A549 treated with ZK216348 at 1 μM for 4 hours (cell line): ENCODE data around the gene SRD5A1. TPM values are rescaled to one million over a fixed set of nuclear protein-coding genes. Genes with fewer than 3 reads are reported as not detected.

Experiments used
- total RNA-seq: library from RNA; stranded (reverse); fragments of 200-300 nt; extraction: Qiagen RNA extraction; gene quantifications from 5 replicates; pipeline ENCODE4 v1.2.3, GENCODE V29; 2022; ENCODE audit warnings: low read depth

The SRD5A1 gene, protein sequence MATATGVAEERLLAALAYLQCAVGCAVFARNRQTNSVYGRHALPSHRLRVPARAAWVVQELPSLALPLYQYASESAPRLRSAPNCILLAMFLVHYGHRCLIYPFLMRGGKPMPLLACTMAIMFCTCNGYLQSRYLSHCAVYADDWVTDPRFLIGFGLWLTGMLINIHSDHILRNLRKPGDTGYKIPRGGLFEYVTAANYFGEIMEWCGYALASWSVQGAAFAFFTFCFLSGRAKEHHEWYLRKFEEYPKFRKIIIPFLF
- 19.7 to 34.6 TPM (median 31.1 TPM) in 5 replicates for total RNA-seq

DNA sequence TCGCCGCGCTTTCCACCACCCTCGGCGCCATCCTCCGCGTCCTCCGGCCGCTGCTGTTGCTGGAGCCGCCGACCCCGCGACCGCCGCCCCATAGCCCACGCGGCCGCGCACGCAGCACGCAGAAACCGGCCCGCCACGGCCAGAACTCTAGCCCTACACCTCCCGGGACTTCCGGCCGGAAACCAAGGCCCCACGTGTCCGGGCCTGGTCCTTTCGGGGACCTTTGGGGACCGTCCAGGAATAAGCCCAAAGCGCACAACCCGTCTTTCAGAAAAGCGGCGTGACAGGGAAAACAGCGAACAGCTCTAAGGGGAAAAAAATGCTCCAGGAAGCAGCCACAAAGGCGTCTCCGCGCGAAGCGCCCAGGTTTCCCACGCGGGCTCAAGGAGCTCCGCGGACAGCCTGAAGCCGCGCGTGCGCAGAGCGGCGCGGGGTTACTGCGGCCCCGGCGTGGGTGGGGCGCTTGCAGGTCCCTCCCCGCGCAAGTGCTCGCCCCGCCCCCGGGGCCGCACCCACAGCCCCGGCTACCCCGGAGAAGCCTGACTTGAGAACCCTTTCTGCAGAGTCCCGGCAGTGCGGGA is at the start of gene SRD5A1, which contains the start of gene NSUN2:
Gene SRD5A1 (plus strand): TSS at position 553 of the 581 bp plus-strand sequence. CDS start 137 bp downstream, outside the sequence.
Gene NSUN2 (minus strand): TSS at position 157 of the 581 bp plus-strand sequence. CDS start 65 bp downstream, at position 92.

DNA sequence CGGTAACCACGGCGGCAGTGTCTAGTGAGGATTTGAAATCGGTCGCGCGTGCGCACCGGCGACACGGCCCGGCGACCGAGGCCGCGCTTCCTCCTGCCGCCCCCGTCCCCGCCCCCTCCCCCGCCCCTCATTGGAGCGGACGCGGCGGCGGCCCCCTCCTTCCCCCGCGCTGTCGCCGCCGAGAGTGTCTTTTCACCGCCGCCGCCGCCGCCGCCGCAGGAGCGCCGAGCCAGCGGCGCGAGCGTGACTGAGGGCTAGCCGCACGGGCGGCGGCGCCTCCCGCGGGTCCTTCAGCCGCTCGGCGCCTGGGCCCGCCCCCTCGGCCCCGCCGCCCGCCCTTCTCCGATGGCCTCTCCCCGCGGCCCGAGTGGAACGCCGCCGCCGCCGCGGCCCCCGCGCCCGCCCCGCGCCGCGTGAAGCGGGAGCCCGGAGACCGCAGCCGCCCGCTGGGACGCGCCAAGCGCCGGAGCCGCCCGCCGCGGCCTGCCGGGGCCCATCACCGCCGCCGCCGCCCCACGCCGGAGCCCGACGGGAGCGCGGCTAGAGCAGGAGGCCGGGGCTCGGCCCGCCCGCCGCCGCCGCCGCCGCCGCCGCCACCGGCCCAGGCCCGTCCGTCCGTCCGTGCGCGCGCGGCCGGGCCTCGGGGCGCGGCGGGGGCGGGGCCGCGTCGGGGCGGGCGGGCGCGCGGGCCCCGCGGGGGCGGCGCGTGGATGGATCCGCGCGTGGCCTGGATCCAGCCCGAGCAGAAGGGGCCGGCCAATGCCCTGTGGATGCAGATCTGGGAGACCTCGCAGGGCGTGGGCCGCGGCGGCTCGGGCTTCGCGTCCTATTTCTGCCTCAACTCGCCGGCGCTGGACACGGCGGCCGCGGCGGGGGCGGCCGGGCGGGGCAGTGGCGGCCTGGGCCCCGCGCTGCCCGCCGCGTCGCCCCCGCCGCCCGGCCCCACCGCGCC is 80.3 kb downstream of the SRD5A1 start, which contains the start of gene TENT4A:
Gene TENT4A (plus strand): TSS at position 159 of the 952 bp plus-strand sequence. CDS start 552 bp downstream, at position 711.

Other genes starting within 250 kb of the SRD5A1 start
- 0.13 to 0.30 TPM (median 0.27 TPM) in 5 replicates for gene UBE2QL1, start 184.6 kb upstream of the SRD5A1 start, total RNA-seq
- 89.4 to 96.8 TPM (median 93.5 TPM) in 5 replicates for gene NSUN2, start 396 bp upstream of the SRD5A1 start, total RNA-seq
- 17.4 to 25.3 TPM (median 21.3 TPM) in 5 replicates for gene TENT4A, start 80.0 kb downstream of the SRD5A1 start, total RNA-seq